Measurements from ENCODE around the gene AUH.
A peak's percentile ranks its signal among the peaks of the same experiment; 100 is the strongest.
"Not testable (repeated sequence)": the region's sequence is repeated elsewhere in the genome, so short reads cannot be mapped to it uniquely, and the experiment has no call there.

The AUH gene

DNA sequence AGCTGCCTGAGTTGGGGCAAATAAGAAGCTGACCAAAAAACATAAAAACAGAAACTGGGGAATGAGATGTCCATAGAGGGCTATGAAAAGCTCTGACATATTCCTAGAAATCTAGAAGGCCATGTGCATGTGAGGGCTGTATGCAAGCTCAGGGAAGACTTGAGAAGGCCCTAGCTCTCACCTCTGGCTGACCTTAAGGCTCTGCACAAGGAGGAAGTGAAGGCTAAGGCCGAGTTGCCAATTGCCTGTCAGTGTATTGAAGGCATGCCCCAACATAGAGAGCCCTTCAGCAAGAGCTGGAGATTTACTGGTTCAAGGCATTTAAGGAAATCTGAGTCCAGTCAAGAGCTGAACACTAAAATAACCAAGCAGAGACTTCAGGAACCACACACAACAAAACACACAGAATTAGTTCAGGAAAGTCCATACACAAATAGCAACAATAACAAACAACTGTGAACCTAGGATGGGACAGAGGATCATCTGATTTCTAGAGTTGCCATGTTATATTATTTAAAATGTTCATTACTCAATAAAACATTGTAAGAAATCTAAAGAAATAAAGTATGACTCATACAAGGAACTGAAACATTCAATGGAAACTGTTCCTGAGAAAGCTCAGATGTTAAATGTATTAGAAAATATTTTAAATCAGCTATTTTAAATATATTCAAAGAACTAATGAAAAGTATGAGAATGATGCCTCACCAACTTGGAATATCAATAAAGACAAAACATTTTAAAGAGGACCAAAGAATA lies 161.8 kb downstream of the AUH start:
- no peak for DNase-seq
- TF ChIP-seq GATA1 (IDR thresholded peaks at IDR 0.05; ENCODE audit: low read depth, low read length) (no peak), POLR2A (IDR thresholded peaks at IDR 0.05; ENCODE audit: low read length) (no peak)

DNA sequence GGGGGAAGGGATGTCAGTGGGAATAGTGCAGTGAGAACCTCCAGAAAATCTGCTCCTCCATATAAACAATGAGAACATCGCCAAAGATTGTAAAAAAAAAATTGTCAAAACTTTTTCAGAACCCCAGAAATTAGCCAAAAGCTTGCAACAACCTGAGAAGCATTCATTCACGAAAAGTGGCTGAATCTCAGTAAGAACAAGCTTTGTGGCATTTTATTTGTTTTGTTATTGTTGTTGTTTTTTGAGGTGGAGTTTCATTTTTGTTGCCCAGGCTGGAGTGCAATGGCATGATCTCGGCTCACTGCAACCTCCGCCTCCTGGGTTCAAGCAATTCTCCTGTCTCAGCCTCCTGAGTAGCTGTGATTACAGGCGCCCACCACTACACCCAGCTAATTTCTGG lies 162.8 kb downstream of the AUH start:
- DNase-seq, result not testable (repeated sequence)

DNA sequence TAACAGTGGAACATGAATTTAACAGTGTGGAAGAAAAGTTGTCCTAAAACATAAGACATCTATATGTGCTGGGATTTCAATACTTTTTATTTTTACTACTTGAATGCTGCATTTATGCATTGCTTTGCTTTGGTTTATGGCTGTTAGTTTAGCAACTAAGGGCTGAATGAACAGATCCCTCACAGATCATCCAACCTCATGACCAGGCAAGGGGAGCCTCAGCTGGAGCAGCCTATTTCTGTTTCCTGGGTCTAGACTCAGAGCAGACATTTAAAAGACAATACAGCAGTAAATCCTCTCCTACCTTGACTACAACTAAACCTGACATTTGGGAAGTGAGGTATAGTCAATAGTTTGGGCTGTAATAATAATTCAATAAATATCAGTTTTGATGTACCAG lies 163.3 kb downstream of the AUH start:
- no peak for DNase-seq
- TF ChIP-seq POLR2A (IDR thresholded peaks at IDR 0.05; ENCODE audit: low read length), result no peak
- TF ChIP-seq GATA1 (IDR thresholded peaks at IDR 0.05; ENCODE audit: low read depth, low read length), result no peak

DNA sequence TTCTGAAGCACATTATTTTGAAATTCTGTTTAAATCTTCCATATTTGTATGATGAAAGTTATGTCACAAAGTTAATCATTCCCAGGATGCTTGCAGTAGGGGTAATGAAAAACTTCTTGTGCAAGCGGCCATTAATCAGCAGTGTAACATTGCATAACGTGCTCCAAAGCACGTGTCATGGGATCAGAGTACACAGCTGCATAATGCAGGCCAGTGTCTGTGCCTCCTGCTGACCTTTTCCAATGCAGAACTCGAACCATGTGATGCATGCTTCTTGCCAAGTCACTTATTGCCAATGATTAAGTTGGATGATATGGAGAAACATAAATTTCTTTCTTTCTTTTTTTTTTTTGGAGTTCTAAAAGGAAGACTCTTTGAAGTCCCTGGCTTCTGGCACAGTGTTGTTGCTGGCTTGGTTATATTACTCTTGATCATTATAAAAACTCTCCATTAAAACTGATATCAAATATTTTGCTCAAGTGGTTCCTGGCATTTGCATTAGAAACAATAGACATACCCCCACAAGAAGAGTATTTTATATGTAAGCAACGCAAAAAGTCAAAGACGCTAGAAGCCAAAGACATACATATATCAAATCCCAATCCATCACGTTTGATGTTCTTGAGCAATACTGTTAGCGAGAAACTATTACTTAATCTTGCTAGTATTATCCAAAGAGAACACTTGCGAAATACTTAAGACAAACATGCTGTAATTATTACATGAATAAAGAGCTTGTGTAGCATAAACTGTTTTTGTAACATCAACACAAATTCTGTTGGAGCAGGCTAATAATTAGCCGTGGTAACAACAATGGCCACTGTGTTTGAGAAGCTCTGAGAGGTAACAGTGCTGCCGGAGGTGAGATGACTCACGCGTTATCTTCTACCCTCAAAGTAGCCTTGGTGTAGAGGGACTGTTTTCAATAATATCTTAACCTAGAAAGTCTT lies 164.2 kb downstream of the AUH start:
- no peak for TF ChIP-seq POLR2A (IDR thresholded peaks at IDR 0.05; ENCODE audit: low read length)
- no peak for TF ChIP-seq GATA1 (IDR thresholded peaks at IDR 0.05; ENCODE audit: low read depth, low read length)
- DNase-seq, result peak; percentile 52 to 59

DNA sequence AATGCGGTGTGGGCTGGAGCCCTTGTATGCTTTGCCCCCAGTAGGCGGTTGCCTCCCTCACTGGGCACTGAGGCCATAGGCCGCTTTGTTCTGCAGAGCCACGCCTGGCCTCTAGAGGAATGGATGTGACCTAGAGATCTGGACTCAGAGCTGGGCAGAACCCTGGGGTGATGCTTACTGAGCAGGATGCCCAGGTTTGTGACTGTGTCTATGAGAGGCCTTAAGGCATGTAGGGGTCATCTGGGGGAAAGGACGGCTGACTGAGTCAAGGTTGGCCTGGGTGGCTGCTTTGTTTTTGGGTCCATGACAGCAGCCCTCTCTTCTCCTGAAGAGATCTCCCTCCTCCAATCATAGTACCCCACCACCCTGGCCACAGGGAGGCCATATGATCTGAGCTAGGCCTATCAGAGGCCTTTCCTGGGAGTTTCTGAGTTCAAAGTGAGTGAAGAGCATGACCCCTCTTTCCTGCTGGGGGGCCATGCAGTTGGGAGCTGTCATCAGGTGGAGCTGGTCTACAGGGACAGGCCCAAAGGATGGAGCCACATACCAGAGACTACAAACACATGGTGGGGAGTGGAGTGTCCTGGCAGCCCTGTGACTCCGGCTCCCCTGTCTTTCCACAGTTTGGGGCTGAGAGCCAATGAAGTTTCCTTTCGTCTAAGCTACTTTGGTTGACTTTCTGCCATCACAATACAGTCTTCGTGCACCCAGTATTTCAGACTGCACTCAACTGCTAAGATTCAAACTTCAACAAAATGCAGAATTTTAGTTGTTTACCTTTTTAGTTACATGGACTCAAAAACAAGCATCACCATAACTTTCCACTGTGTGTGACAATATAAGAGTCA lies 165.4 kb downstream of the AUH start:
- TF ChIP-seq POLR2A (IDR thresholded peaks at IDR 0.05; ENCODE audit: low read length) (no peak), GATA1 (IDR thresholded peaks at IDR 0.05; ENCODE audit: low read depth, low read length) (no peak)
- no peak for DNase-seq

DNA sequence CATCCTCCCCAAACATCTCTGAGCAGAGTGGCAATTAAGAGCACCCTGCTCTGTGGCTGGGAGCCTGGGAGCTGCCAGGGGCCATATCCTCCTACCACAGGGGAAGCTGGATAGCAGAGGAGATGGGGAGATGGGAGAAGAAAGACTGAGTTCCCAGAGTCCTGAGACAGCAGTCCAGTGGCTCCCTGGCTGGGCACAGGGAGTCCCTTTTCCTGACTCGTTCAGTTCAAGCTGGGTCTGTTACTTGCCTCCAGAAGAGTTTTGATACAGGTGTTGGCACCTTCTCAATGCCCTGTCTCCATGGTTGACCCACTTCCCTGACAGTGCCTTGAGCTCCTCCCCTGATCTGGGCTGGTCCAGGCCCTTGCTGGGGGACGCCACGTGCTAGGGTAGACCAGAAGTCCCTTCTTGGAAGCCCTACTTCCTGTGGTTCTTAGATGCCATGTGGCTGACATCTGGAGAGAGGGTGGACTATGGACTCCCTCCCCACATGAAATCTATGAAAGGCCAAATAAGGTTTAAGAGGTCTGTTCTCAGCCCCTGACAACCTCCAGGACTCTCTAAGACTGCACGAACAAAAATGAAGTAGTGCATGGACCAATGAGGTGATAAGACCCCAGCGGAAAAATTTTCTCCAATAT lies 166.2 kb downstream of the AUH start:
- TF ChIP-seq POLR2A (IDR thresholded peaks at IDR 0.05; ENCODE audit: low read length) (no peak), GATA1 (IDR thresholded peaks at IDR 0.05; ENCODE audit: low read depth, low read length) (no peak)
- no peak for DNase-seq

DNA sequence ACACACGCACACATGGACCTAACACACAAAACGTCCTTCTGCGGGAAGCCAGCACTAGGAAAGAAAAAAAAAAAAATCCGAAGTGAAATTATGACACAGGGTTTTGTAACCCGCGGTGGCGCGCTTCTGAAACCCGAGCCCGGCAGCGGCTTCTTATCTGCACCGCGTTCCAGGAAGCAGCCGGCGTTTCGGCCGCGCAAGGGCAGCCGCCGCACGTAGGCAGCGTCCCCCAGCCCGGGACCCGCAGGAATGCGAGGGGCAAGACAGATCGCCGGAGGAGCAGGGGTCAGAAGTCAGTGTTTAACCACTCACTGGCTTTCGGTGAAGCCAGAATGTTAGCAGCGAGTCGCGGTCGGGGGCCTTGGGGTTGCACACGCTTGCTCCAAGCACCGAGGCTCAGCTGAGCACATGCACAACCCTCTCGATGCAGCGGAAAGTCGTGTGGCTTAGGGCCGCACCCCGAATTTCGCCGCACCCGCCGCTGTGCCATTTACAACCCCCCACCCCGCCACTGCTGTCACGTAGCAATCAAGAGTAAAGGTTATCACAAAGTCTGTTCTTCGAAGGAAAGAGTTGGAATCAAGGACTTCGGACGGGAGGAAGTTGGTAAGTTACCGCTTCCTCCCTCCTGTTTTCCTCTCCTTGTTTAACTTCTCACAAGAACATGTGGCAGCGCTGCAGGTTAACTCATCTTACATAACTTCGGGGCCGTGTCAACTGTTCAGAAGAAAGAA lies 167.9 kb downstream of the AUH start:
- peak; percentile 82 to 84 for DNase-seq
- TF ChIP-seq POLR2A (IDR thresholded peaks at IDR 0.05; ENCODE audit: low read length) (no peak), GATA1 (IDR thresholded peaks at IDR 0.05; ENCODE audit: low read depth, low read length) (no peak)

DNA sequence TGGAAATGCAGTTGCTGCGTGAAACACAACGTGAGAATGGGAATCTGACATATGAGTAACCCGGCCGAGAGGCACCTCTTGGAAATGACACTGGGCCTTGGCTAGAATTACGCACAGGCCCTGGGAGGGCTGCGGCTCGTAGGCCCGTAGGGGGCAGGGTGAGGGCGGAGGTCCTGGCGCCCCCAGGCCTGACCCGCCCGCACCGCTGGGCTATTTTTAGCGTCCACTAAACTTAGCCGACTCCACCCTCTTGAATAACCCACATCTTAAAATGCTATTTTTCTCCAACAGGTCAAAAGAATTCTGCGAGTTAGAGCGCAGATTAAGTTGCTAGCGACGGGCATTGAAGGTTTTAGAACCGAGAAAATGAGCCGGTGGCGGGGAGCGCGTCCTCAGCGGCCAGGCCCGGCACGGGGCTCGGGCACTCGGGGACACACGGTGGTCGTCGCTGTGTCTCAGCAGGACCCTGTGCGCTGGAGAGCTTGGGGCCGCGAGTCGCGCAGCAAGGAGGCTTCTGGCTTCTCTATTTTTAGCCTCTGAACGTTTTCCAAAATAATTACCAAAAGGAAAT lies 168.5 kb downstream of the AUH start:
- DNase-seq, result peak; percentile 72 to 74
- TF ChIP-seq GATA1 (IDR thresholded peaks at IDR 0.05; ENCODE audit: low read depth, low read length) (no peak), POLR2A (IDR thresholded peaks at IDR 0.05; ENCODE audit: low read length) (no peak)

- DNase-seq, result peak in 1 of 2 experiments; percentile 39
- TF ChIP-seq GATA1 (IDR thresholded peaks at IDR 0.05; ENCODE audit: low read depth, low read length) (no peak), POLR2A (IDR thresholded peaks at IDR 0.05; ENCODE audit: low read length) (no peak)
Measured at GRCh38 chr9:91192381-91193086, 169.2 kb downstream of the AUH start.

- no peak for DNase-seq
- no peak for TF ChIP-seq POLR2A (IDR thresholded peaks at IDR 0.05; ENCODE audit: low read length)
- no peak for TF ChIP-seq GATA1 (IDR thresholded peaks at IDR 0.05; ENCODE audit: low read depth, low read length)
Measured at GRCh38 chr9:91191411-91192380, 170.0 kb downstream of the AUH start.

DNA sequence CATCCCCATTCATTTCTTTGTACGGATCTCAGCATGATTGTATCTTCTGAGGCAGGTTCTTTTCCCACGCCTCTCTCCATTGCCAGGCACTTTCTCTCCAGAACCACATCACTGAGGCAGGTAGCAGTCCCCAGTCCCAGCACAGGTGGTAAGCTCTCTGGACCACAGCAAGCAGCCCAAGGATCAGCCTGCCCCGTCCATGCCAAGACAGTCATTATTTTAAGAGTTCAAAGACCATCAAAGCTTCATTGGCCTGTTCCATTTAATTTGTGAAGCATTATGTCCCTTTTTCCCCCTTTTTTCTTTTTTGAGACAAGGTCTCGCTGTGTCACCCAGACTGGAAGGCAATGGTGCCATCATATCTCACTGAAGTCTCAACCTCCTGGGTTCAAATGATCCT lies 171.7 kb downstream of the AUH start:
- no peak for DNase-seq
- TF ChIP-seq POLR2A (IDR thresholded peaks at IDR 0.05; ENCODE audit: low read length) (no peak), GATA1 (IDR thresholded peaks at IDR 0.05; ENCODE audit: low read depth, low read length) (no peak)
